ENCODE data around the gene ITIH2. TPM values are rescaled to one million over a fixed set of nuclear protein-coding genes. Genes with fewer than 3 reads are reported as not detected.

Gene ITIH2
- total RNA-seq, 2 donors from 2014 or later: not detected

DNA sequence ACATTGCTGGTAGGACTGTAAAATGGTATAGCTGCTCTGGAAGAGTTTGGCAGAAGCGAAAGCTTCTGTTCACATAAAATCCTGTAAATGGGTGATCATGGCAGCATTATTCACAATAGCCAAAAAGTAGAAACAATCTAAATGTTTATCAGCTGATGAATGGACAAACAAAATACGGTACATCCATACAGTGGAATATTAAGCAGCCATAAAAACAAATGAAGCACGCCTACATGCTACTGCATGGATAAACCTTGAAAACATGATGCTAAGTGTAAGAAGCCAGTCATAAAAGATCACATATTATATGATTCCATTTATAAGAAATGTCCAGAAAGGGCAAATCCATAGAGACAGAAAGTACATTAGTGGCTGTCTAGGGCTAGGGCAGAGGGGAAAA lies 52.0 kb downstream of the ITIH2 start:
- no peak overlapping the region for H3K27ac ChIP-seq
- no peaks in the 10 kb centered on the region for H3K27me3 ChIP-seq
- ATAC-seq (no peak), DNase-seq (no peak)
- H3K4me3 ChIP-seq: no peak overlapping the region
- 93 to 97% methylated on average over 3 of the region's 3 CpGs for WGBS, 2 donors
- intact Hi-C loops (cut with DNase I): no loop called here
- TF ChIP-seq POLR2A (IDR thresholded peaks at IDR 0.05): no peak
- TF ChIP-seq, protein P1, sequence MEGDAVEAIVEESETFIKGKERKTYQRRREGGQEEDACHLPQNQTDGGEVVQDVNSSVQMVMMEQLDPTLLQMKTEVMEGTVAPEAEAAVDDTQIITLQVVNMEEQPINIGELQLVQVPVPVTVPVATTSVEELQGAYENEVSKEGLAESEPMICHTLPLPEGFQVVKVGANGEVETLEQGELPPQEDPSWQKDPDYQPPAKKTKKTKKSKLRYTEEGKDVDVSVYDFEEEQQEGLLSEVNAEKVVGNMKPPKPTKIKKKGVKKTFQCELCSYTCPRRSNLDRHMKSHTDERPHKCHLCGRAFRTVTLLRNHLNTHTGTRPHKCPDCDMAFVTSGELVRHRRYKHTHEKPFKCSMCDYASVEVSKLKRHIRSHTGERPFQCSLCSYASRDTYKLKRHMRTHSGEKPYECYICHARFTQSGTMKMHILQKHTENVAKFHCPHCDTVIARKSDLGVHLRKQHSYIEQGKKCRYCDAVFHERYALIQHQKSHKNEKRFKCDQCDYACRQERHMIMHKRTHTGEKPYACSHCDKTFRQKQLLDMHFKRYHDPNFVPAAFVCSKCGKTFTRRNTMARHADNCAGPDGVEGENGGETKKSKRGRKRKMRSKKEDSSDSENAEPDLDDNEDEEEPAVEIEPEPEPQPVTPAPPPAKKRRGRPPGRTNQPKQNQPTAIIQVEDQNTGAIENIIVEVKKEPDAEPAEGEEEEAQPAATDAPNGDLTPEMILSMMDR (IDR thresholded peaks at IDR 0.05): no peak
- peaks cover 4% of the 10 kb centered on the region for H3K4me1 ChIP-seq
- peaks cover 5 to 16% of the 10 kb centered on the region in 2 donors for H3K36me3 ChIP-seq (replicated peaks in 1 of 2; ENCODE audit: insufficient read depth in 1 of 2, low read depth in 2 of 2)
- no peaks in the 10 kb centered on the region for H3K9me3 ChIP-seq

DNA sequence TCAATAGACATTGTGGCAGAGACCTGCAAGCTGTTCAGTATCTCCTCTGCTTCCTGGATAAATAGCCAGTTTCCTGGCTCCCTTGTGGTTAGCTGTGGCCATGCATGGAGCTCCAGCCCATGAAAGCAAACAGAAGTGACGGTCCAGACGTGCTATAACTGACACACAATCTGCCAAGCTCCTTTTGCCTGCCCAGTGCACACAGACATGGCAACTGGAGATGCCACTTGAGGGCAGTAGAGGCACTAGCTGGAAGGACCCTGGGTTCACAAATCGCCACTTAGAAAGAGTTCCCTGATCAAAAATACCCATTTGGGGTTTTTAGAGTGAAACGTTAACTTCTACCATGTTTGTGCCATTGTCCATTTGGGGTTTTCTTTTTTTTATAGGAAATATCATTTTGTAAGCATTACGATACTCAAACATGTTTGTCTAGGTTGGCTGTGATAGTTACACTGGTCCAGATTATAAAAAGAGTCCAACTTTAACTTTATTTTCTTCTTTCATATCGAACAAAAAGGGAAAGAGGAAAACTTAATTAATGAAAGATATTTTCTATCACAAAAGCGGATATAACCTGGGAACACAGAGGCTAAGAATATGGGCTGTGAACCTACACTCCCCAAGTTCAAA lies 53.4 kb downstream of the ITIH2 start:
- DNase-seq: peak; percentile 45 to 63 (median 56)
- no peak for ATAC-seq
- intact Hi-C loops (cut with DNase I): no loop called here
- Histone ChIP-seq H3K4me3 (no peak overlapping the region), H3K27ac (no peak overlapping the region), H3K27me3 (no peaks in the 10 kb centered on the region), H3K4me1 (peaks cover 4% of the 10 kb centered on the region), H3K9me3 (no peaks in the 10 kb centered on the region), H3K36me3 (replicated peaks in 1 of 2; ENCODE audit: insufficient read depth in 1 of 2, low read depth in 2 of 2) (peaks cover 5 to 19% of the 10 kb centered on the region in 2 donors)
- TF ChIP-seq, protein P1 (IDR thresholded peaks at IDR 0.05): peak; percentile 7 to 63 (median 54)
- TF ChIP-seq POLR2A (IDR thresholded peaks at IDR 0.05): no peak
- WGBS, 2 donors: 35 to 45% methylated on average over 7 of the region's 7 CpGs

DNA sequence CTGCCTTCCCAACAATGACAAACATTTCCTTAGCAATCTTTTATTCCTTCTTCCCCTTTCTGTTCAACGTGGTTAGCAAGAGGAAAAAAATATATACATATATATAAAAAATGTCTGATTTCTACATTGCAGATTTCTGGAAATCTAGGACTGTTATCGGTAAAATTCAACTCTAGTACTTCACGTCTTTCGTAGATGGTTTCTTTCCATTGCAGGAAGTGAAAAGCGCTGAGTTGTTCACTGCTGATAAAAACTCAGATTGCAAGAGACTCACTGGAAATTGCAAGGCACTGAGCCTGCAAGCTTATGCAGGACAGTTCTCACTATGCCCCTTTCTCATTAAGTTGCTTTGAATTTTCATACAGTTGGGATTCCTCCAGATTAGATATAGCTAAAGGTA lies 60.8 kb downstream of the ITIH2 start:
- H3K9me3 ChIP-seq: no peaks in the 10 kb centered on the region
- ATAC-seq: no peak
- no peak for DNase-seq
- TF ChIP-seq POLR2A (IDR thresholded peaks at IDR 0.05): no peak
- TF ChIP-seq, protein P1 (IDR thresholded peaks at IDR 0.05): no peak
- H3K4me1 ChIP-seq: peaks cover 4% of the 10 kb centered on the region
- peaks cover 12 to 30% of the 10 kb centered on the region in 2 donors for H3K36me3 ChIP-seq (replicated peaks in 1 of 2; ENCODE audit: insufficient read depth in 1 of 2, low read depth in 2 of 2)
- no peak overlapping the region for H3K27ac ChIP-seq
- intact Hi-C loops (cut with DNase I): no loop called here
- H3K27me3 ChIP-seq: no peaks in the 10 kb centered on the region
- H3K4me3 ChIP-seq: no peak overlapping the region
- WGBS, 2 donors: 57 to 85% methylated on average over 5 of the region's 5 CpGs

DNA sequence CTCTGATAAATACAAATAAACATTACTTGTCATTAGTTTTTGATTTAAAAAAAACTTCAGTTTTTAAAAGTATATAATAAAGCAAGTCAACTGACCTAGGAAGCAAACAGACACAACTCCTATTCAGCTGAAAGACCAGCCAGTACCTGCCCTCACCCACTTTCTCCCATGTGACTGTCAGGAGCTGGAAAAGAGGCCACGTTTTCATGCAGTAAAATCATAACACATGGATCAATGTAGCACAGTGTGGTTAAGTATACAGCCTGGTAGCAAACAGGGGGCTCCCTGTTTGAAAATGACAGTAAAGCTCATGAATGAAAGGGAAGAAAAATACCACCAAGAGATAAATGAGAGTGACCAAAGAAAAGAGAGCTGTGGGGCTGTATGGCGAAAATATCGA lies 63.1 kb downstream of the ITIH2 start:
- DNase-seq: no peak
- ATAC-seq: no peak
- no peaks in the 10 kb centered on the region for H3K4me1 ChIP-seq
- no peaks in the 10 kb centered on the region for H3K9me3 ChIP-seq
- no peak overlapping the region for H3K4me3 ChIP-seq
- TF ChIP-seq, protein P1 (IDR thresholded peaks at IDR 0.05): no peak
- peaks cover 12 to 31% of the 10 kb centered on the region in 2 donors for H3K36me3 ChIP-seq (replicated peaks in 1 of 2; ENCODE audit: insufficient read depth in 1 of 2, low read depth in 2 of 2)
- WGBS, 2 donors: 80 to 86% methylated on average over 3 of the region's 3 CpGs
- intact Hi-C loops (cut with DNase I): no loop called here
- no peaks in the 10 kb centered on the region for H3K27me3 ChIP-seq
- H3K27ac ChIP-seq: no peak overlapping the region

DNA sequence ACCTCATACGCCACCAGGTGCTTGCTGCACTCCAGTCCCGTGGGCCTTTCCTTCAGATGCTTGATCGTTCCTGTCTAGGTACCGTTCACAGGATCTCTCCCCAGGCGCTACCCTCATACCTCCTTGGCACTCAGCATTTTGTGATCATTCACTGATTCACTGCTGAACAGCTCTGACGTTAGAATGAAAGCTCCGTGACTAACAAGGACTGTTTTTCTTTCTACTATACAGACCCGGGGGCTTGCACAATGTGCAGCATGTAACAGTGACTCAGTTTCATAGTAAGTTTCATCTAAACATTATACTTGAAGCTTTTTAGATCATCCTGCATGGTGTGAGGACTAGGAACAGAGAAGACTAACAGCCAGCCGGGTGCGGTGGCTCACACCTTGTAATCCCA lies 64.1 kb downstream of the ITIH2 start:
- Histone ChIP-seq H3K9me3 (no peaks in the 10 kb centered on the region), H3K27ac (no peak overlapping the region), H3K4me3 (no peak overlapping the region), H3K36me3 (replicated peaks in 1 of 2; ENCODE audit: insufficient read depth in 1 of 2, low read depth in 2 of 2) (peaks cover 10 to 24% of the 10 kb centered on the region in 2 donors), H3K4me1 (no peaks in the 10 kb centered on the region), H3K27me3 (no peaks in the 10 kb centered on the region)
- ATAC-seq: no peak
- TF ChIP-seq POLR2A (IDR thresholded peaks at IDR 0.05): no peak
- TF ChIP-seq, protein P1 (IDR thresholded peaks at IDR 0.05): no peak
- 92 to 95% methylated on average over 10 of the region's 10 CpGs for WGBS, 2 donors
- no peak for DNase-seq
- intact Hi-C loops (cut with DNase I): no loop called here
